HG03342 (cell line): ENCODE results near the gene IFNA7.
"Not testable (repeated sequence)": the region's sequence is repeated elsewhere in the genome, so short reads cannot be mapped to it uniquely, and the experiment has no call there.

Experiments
- ATAC-seq: cut with Tn5 transposase; IDR thresholded peaks from one replicate; pipeline ENCODE4 v1.9.1; 2021; ENCODE audit warnings: mild to moderate bottlenecking, moderate library complexity; ENCODE audit not compliant: unreplicated experiment

Gene IFNA7

DNA sequence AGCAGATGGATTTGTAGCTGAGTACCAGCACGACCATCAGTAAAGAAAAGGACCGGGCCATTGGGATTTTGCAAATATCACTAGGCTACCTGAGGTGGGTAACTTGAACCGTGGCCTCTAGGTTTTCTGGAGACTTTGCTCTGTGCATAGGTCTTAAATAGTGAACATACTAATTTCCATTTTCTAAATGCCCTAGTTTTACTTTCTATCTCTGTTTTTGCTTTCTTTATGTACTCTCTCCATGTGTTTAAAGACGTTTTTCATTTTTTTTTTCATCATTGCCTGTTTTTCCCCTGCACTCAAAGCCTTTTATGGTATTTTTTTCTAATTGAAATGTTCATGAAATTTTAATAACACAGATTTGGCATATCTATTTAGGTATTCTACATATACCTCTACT, at the start of gene IFNA7:
Gene IFNA7 (minus strand): TSS at position 101 of the 400 bp plus-strand sequence. CDS start 40 bp downstream, at position 61.
- not testable (repeated sequence) for ATAC-seq

DNA sequence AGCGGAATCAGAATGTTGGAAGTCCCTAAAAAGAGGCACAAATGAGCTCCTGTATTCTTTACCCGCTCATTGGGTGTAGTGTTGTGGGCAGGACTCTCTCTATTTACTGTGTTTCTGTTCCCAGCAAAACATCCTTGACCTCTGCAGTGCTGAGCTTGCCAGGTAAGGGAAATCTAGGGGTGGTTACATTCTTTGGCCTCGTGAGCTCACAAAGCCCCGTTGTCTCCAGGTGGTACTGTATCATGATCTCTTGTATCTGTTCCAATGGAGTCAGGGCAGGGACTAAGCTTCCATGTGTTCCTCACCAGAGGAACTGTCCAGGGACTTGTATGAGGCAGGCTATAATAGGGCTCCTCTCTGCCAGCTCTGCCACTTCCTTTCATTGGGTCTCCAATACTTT, 49.6 kb upstream of the IFNA7 start:
- ATAC-seq: no peak

DNA sequence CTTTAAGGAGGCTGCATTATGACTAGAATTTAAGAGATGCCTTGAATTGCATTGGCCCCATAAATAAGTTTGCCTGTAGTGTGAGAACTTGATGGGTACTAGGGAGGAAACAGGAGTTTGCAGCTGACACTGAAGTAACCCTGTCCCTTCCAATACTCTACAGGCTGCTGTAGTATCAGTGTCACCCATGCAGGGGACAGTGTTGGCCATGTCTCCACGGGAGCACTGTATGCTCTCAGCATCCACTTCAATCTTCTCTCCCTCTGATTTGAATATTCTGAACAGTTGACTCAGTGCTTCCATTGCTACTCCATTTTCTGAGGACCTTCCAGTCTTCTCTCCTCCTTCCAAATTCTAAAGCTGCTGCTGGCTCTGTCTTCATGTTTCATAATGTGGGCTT, 49.2 kb upstream of the IFNA7 start:
- ATAC-seq: no peak

DNA sequence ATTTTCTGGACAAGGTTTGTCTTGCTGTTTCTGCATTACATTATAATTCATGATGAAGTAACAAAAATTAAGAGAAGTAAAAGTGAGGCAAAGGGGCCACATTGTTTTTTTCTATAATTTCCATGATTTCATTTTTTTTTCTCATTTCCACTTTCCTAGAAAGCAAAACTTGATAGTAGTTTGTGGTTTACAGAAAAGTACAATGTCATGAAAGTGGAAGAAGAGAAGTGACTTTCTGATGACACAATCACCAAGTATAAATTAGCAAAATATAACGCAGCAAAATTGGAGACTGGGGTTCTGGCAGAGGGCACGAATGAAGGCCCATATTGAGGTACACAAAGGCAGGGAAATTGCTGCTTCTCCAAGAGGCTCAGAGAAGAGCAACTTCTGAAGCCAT, 42.8 kb upstream of the IFNA7 start:
- ATAC-seq: no peak

DNA sequence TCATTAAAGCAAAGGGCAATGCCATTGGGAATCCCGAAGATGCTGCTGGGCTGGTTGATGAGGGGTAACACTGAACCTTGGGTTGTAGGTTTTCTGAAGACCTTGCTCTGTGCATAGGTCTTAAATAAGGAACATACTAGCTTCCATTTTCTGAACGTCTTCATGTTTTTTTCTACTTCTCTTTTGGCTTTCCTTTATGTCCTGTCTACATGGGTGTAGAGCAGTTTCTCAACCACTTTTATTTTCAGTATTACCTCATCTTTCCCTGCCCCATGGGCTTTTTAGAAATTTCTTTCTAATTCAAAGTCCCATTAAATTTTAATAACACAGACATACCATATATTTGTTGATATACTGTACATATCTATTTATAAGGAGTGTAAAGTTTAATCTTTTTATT, 37.9 kb upstream of the IFNA7 start, which contains the start of gene IFNA14:
Gene IFNA14 (minus strand): TSS at position 95 of the 400 bp plus-strand sequence. CDS start 70 bp downstream, at position 25.
- no peak for ATAC-seq

DNA sequence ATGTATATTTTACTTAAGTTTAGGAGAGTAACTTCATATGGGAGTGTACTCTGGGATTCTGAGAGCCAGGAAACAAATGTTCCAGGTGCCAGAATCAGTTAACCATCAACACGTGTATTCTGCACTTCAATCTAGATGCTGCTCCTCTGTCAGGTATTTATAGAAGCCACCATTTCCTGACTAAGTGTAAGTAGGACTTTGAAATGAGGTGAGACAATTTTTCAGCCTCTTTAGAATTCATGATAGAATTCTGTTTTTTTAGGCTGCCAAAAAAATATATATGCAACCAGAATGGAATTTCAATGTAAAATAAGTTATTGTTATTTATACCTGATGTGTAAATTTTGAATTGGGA, 34.3 kb upstream of the IFNA7 start:
- not testable (repeated sequence) for ATAC-seq

DNA sequence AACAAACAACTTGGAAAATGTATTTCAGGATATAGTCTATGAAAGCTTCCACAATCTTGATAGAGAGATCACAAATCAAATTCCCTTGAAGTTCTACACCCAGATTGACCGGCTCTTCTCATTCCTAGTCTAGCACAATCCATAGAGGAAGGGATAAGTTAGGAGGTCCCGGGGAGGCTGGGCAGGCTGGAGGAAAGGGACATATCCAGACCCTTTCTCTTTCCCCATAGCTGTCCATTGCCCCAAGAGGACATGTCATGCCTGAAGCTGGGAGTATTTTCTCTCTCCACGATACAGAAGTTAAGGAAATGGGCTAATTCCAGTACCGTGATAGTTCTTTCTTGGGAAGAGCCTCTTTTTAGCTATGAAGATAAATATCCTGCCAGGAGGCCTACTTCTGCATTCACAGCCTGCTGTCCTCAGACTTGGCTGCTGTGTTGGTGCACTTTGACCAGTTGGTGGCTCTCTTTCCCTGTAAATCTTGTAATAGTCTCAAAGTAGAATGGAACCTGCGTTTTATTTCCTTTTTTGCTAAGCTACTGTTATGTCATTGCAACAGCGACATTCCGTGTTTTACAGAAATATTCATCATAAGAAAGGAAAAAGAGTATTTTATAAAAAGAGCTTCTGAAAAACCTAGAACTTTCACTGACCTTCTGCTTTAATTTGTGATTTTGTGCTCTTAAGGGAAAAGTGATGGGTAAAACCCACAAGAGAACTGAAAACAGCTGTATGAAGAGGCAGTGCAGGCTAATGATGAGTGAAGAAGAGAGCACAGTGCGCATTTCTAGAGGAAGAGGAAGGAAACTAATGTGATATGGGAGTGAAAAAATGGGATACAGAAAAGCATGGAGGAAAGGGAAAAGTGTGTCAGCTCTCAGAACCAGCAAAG, 33.7 kb upstream of the IFNA7 start:
- peak; percentile 89 for ATAC-seq

DNA sequence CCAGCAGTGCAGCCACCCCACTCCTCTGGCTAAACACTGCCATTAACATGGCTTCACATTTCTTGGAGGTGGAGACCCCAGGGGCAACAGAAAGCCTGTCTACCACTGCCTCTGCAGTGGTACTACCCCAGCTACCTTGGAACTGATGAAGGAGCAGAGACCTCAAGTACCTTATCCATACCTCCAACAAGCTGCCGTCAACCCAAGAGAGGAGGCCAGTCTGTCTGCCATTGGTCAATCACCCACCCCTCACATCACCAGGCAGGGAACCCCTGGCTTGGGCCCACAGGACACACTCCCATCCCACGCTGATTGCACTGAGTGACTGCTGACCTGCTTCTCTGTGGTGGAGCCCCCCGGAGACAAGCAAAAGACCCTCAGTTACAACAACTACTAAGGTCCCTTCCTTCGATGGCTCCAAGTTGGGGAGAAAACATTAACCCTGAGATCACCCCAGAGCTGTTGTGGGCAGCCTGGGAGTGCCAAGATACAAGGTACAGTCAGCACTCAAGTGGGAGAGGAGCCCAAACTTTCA, 32.2 kb upstream of the IFNA7 start:
- no peak for ATAC-seq

DNA sequence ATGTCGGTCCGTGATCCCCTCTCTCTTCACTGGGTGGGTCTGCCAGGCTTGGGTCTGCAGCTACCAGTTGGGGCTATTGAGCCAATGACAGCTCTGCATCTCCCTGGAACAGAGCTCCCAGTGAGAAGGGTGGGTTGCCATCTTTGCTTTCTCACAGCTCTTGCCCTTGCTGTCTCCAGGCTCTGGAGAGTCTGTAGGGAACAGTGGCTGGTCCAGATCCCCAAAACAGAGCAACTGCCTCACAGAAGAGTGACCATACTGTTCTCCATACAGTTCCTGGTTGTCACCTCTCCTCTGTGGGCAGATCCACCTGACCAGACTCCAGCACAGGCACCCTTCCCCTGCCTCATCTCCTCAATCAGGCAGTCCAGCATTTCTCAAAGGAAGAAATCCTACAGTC, 31.3 kb upstream of the IFNA7 start:
- ATAC-seq: no peak

DNA sequence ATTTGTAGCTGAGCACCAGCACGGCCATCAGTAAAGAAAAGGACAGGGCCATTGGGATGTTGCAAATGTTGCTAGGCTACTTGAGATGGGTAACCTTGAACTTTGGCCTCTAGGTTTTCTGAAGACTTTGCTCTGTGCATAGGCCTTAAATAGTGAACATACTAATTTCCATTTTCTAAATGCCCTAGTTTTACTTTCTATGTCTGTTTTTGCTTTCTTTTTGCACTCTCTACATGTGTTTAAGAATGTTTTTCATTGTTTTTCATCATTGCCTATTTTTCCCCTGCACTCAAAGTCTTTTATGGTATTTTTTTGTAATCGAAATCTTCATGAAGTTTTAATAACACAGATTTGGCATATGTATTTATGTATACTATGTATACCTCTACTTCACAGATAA, 26.1 kb upstream of the IFNA7 start, which contains the start of gene IFNA17:
Gene IFNA17 (minus strand): TSS at position 101 of the 400 bp plus-strand sequence. CDS start 49 bp downstream, at position 52.
- no peak for ATAC-seq

DNA sequence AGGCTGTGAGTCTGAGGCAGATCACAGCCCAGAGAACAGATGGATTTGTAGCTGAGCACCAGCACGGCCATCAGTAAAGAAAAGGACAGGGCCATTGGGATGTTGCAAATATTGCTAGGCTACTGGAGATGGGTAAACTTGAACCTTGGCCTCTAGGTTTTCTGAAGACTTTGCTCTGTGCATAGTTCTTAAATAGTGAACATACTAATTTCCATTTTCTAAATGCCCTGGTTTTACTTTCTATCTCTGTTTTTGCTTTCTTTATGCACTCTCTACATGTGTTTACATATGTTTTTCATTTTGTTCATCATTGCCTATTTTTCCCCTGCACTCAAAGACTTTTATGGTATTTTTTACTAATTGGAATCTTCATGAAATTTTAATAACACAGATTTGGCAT, 15.2 kb upstream of the IFNA7 start, which contains the start of gene IFNA16:
Gene IFNA16 (minus strand): TSS at position 101 of the 400 bp plus-strand sequence. CDS start 6 bp downstream, at position 95.
- ATAC-seq: not testable (repeated sequence)

DNA sequence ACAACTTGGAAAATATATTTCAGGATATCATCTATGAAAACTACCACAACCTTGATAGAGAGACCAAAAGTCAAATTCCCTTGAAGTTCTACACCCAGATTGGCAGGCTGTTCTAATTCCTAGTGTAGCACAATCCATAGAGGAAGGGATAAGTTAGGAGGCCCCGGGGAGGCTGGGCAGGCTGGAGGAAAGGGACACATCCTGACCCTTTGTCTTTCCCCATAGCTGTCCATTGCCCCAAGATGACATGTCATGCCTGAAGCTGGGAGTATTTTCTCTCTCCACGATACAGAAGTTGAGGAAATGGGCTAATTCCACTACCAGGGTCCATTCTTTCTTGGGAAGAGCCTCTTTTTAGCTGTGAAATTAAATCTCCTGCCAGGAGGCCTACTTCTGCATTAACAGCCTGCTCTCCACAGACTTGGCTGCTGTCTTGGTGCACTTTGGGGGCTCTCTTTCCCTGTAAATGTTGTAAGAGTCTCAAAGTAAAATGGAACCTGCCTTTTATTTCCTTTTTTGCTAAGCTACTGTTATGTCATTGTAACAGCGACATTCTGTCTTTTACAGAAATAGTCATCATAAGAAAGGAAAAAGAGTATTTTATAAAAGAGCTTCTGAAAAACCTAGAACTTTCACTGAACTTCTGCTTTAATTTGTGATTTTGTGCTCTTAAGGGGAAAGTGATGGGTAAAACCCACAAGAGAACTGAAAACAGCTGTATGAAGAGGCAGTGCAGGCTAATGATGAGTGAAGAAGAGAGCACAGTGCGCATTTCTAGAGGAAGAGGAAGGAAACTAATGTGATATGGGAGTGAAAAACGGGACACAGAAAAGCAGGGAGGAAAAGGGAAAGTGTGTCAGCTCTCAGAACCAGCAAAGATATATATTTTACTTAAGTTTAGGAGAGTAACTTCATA, 11.7 kb upstream of the IFNA7 start:
- ATAC-seq: peak; percentile 70

DNA sequence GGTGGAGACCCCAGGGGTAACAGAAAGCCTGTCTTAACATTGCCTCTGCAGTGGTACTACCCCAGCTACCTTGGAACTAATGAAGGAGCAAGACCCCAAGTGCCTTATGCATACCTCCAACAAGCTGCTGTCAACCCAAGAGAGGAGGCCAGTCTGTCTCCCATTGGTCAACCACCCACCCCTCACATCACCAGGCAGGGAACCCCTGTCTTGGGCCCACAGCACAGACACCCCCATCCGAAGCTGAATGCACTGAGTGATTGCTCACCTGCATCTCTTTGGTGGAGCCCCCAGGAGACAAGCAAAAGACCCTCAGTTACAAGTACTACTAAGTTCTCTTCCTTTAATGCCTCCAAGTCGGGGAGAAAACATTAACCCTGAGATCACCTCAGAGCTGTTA, 10.2 kb upstream of the IFNA7 start:
- not testable (repeated sequence) for ATAC-seq

DNA sequence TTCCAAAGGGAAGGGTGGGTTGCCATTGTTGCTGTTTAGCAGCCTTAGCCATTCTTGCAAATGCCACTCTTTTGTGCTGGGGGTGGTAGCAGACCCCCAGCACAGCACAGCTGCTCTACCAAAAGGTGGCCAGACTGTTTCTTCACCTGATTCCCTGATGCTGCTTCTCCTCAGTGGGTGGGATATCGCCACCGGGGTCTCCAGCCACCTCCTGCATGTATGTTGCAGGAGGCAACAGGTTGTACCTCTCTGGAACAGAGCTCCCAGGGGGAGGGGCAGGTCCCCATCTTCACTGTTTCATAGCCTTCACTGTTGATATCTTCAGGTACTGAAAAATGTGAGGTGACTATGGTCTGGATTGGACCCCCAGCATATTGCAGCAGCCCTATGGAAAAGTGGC, 8.8 kb upstream of the IFNA7 start:
- ATAC-seq: not testable (repeated sequence)

DNA sequence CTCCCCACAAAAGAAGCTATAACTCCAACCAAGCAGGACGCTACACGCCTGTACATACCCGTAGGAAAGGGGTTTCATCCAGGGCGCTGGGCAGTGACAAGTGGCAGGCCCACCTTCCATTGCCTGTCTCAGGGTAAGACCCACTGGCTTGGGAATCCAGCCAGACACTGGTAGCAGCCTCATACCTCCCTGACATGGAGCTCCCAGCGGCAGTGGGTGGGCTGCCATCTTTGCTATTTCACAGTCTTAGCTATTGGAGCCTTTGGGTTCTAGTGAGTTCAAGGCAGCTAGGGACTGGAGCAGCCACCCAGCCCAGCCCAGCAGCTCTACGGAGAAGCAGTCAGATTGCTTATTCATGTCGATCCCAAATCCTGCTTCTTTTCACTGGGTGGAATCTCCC, 8.3 kb upstream of the IFNA7 start:
- no peak for ATAC-seq

DNA sequence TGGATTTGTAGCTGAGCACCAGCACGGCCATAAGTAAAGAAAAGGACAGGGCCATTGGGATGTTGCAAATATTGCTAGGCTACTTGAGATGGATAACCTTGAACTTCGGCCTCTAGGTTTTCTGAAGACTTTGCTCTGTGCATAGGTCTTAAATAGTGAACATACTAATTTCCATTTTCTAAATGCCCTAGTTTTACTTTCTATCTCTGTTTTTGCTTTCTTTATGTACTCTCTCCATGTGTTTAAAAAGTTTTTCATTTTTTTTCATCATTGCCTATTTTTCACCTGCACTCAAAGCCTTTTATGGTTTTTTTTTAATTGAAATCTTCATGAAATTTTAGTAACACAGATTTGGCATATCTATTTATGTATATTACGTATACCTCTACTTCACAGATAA, 5.0 kb upstream of the IFNA7 start, which contains the start of gene IFNA10:
Gene IFNA10 (minus strand): TSS at position 101 of the 400 bp plus-strand sequence. CDS start 46 bp downstream, at position 55.
- ATAC-seq: not testable (repeated sequence)

DNA sequence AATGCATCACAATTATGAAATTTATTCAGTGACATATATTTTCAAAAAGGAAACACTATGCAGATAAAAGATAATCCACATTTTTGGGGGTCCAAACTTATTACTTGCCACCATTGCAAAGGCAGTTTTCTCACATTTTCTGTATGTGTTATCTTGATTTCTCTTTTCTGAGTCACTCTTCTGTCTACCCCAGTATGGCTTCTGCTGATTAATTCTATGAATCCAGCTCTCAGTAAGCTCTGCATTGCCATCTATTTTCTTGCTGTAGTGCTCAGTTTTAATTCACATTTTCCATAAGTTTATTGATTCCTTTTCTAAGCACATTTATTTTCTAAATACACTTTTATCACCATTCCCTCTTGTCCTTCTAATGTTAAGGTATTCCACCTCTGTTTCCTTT, 3.2 kb upstream of the IFNA7 start:
- ATAC-seq: no peak

DNA sequence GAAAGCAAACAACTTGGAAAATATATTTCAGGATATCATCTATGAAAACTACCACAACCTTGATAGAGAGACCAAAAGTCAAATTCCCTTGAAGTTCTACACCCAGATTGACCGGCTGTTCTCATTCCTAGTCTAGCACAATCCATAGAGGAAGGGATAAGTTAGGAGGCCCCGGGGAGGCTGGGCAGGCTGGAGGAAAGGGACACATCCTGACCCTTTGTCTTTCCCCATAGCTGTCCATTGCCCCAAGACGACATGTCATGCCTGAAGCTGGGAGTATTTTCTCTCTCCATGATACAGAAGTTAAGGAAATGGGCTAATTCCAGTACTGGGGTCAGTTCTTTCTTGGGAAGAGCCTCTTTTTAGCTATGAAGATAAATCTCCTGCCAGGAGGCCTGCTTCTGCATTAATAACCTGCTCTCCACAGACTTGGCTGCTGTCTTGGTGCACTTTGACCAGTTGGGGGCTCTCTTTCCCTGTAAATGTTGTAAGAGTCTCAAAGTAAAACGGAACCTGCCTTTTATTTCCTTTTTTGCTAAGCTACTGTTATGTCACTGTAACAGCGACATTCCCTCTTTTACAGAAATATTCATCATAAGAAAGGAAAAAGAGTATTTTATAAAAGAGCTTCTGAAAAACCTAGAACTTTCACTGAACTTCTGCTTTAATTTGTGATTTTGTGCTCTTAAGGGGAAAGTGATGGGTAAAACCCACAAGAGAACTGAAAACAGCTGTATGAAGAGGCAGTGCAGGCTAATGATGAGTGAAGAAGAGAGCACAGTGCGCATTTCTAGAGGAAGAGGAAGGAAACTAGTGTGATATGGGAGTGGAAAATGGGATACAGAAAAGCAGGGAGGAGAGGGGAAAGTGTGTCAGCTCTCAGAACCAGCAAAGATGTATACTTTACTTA, 6.9 kb downstream of the IFNA7 start:
- peak; percentile 96 for ATAC-seq

DNA sequence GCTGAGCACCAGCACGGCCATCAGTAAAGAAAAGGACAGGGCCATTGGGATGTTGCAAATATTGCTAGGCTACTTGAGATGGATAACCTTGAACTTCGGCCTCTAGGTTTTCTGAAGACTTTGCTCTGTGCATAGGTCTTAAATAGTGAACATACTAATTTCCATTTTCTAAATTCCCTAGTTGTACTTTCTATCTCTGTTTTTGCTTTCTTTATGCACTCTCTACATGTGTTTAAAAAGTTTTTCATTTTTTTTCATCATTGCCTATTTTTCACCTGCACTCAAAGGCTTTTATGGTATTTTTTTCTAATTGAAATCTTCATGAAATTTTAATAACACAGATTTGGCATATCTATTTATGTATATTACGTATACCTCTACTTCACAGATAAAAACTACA, 14.5 kb downstream of the IFNA7 start, which contains the start of gene IFNA4:
Gene IFNA4 (minus strand): TSS at position 101 of the 400 bp plus-strand sequence. CDS start 56 bp downstream, at position 45.
- not testable (repeated sequence) for ATAC-seq
